Breast epithelium (tissue), 4 donors: ENCODE measurements around the gene IL10. TPM values are rescaled to one million over a fixed set of nuclear protein-coding genes. Genes with fewer than 3 reads are reported as not detected.

Experiments
- DNase-seq, 2 donors: peaks; one replicate each; pipeline ENCODE4 v3.0.0-alpha.2; 2019; ENCODE audit warnings: low spot score in 2 of 2
- H3K27ac ChIP-seq, 2 donors: fragments of 200-600 bp; sonication (generic) in 1 of 2; one replicate each; pipeline ENCODE4 v1.5.1; 2016 to 2019; ENCODE audit warnings: mild to moderate bottlenecking in 1 of 2
- H3K27me3 ChIP-seq, 2 donors: fragments of 200-600 bp; sonication (generic) in 1 of 2; one replicate each; pipeline versions ENCODE4 v1.5.1 to v1.6.0; 2017 to 2019; ENCODE audit warnings: control low read depth in 1 of 2, mild to moderate bottlenecking in 1 of 2
- H3K36me3 ChIP-seq: fragments of 200-600 bp; one replicate; pipeline ENCODE4 v1.5.1; 2019
- H3K4me1 ChIP-seq, 2 donors: fragments of 200-600 bp; sonication (generic); one replicate each; pipeline ENCODE4 v1.5.1; 2016 to 2019; ENCODE audit warnings: control low read depth in 1 of 2
- H3K4me3 ChIP-seq, 3 donors: fragments of 200-600 bp; sonication (generic); 1 replicate in 2 of 3; 2 replicates in 1 of 3; pipeline ENCODE4 v1.5.1; 2016 to 2019; ENCODE audit warnings: mild to moderate bottlenecking in 3 of 3, moderate library complexity in 2 of 3
- H3K9me3 ChIP-seq, 2 donors: fragments of 200-600 bp; sonication (generic) in 1 of 2; one replicate each; pipeline ENCODE4 v1.5.1; 2016 to 2019; ENCODE audit warnings: control low read depth in 1 of 2
- POLR2A ChIP-seq: fragments of 450-650 bp; IDR thresholded peaks from one replicate; pipeline ENCODE4 v1.6.1; 2016; ENCODE audit warnings: antibody characterized with exemption, mild to moderate bottlenecking, moderate library complexity
- POLR2AphosphoS5 ChIP-seq, 3 donors: sonication (generic); formaldehyde crosslinking; IDR thresholded peaks; one replicate each; pipeline ENCODE4 v1.6.1; 2017; ENCODE audit warnings: antibody characterized with exemption in 3 of 3
- intact Hi-C: fragments of 100-400 bp; cut with DNase I; formaldehyde crosslinking; loops from one replicate; pipeline ENCODE4 v1.15.1; 2023; ENCODE audit warnings: low total_unique reads
- total RNA-seq, 3 donors: library from RNA; depleted of rRNA; stranded (reverse); fragments of >200 nt; gene quantifications; one replicate each; pipeline ENCODE4 v1.1.0, GENCODE V29; 2016
- TF ChIP-seq, protein P1 (sequence below), 3 donors: fragments of 450-650 bp; IDR thresholded peaks; one replicate each; pipeline ENCODE4 v1.5.1; 2016 to 2017; ENCODE audit warnings: antibody characterized with exemption in 3 of 3, mild to moderate bottlenecking in 3 of 3, moderate library complexity in 3 of 3

The IL10 gene
- total RNA-seq, 3 donors from 2014 or later, result 0.98 to 5.3 (median 4.3) TPM

DNA sequence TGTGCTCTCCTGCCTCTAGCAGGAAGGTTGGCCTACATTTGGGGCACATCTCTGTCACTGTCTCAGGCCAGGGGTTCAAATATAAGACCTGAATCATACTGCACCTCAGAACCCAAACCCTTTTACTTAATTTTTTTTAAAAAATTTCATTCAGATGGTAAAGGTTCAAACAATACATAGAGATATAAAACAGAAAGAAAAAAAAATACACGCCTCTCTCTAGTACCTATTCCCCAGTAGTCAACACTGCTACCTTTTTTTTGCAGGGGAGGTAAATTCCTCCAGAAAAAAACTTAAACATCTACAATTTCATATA is 54.7 kb downstream of the IL10 start:
- no peak for DNase-seq
- H3K4me3 ChIP-seq, result no peak overlapping the region
- peak overlapping the region; percentile 36 to 90 for H3K27ac ChIP-seq
- no peaks in the 10 kb centered on the region for H3K36me3 ChIP-seq
- peaks cover 4 to 10% of the 10 kb centered on the region in 2 donors for H3K4me1 ChIP-seq
- H3K9me3 ChIP-seq, result no peaks in the 10 kb centered on the region
- intact Hi-C loops, result no loop called here
- TF ChIP-seq POLR2AphosphoS5 (IDR thresholded peaks at IDR 0.05) (no peak), POLR2A (no peak)
- TF ChIP-seq, protein P1, sequence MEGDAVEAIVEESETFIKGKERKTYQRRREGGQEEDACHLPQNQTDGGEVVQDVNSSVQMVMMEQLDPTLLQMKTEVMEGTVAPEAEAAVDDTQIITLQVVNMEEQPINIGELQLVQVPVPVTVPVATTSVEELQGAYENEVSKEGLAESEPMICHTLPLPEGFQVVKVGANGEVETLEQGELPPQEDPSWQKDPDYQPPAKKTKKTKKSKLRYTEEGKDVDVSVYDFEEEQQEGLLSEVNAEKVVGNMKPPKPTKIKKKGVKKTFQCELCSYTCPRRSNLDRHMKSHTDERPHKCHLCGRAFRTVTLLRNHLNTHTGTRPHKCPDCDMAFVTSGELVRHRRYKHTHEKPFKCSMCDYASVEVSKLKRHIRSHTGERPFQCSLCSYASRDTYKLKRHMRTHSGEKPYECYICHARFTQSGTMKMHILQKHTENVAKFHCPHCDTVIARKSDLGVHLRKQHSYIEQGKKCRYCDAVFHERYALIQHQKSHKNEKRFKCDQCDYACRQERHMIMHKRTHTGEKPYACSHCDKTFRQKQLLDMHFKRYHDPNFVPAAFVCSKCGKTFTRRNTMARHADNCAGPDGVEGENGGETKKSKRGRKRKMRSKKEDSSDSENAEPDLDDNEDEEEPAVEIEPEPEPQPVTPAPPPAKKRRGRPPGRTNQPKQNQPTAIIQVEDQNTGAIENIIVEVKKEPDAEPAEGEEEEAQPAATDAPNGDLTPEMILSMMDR (IDR thresholded peaks at IDR 0.05), result no peak
- no peaks in the 10 kb centered on the region for H3K27me3 ChIP-seq

Other genes with a start within 250 kb of the IL10 start
- 10 to 100 TPM; 55.4 to 70.1 (median 68.6) TPM for gene EIF2D, start 160.0 kb downstream of the IL10 start, total RNA-seq
- 10 to 100 TPM in 2 of 3 donors, 1 to 10 TPM in 1; 7.8 to 39.4 (median 14.1) TPM for gene DYRK3, start 137.0 kb downstream of the IL10 start, total RNA-seq
- 10 to 100 TPM; 47.4 to 69.2 (median 67.2) TPM for gene MAPKAPK2, start 87.6 kb downstream of the IL10 start, total RNA-seq
- not detected for gene IL19, start 1.7 kb downstream of the IL10 start, total RNA-seq
- gene IL20, start 93.1 kb upstream of the IL10 start, total RNA-seq, result 1 to 10 TPM in 1 of 3 donors, not detected in 2; 1.5 TPM
- gene IL24, start 124.9 kb upstream of the IL10 start, total RNA-seq, result under 1 TPM in 1 of 3 donors, not detected in 2; 0.59 TPM
- 10 to 100 TPM in 1 of 3 donors, 1 to 10 TPM in 2; 1.1 to 11.0 (median 3.3) TPM for gene FCMR, start 149.4 kb upstream of the IL10 start, total RNA-seq
- gene PIGR, start 174.0 kb upstream of the IL10 start, total RNA-seq, result 100 to 1,000 TPM in 2 of 3 donors, under 1 TPM in 1; 0.16 to 205 (median 123) TPM
- gene FCAMR, start 198.0 kb upstream of the IL10 start, total RNA-seq, result not detected